ENCODE measurements around the gene SLC17A6. TPM values are rescaled to one million over a fixed set of nuclear protein-coding genes. Genes with fewer than 3 reads are reported as not detected.

SLC17A6 gene
- total RNA-seq, result not detected in 2 replicates

GRCh38 chr11:22337596-22338485 is at the start of gene SLC17A6:
SLC17A6 (plus strand) TSS chr11:22338381; CDS start chr11:22338534, 153 bp downstream.

Other genes with a start within 250 kb of the SLC17A6 start
- 1.6 and 2.1 TPM in 2 replicates for gene ANO5, start 145.3 kb upstream of the SLC17A6 start, total RNA-seq

All from smooth muscle cell of the pulmonary artery (primary cell).